Neural cell (in vitro differentiated cells): ENCODE measurements around the gene EFS. TPM values are rescaled to one million over a fixed set of nuclear protein-coding genes. Genes with fewer than 3 reads are reported as not detected.
"Not testable (repeated sequence)": the region's sequence is repeated elsewhere in the genome, so short reads cannot be mapped to it uniquely, and the experiment has no call there.

Source experiments
- H2AFZ ChIP-seq: fragments of 200-600, 300-800 bp; sonication (generic), shearing (Covaris generic); 2 replicates; pipeline ENCODE4 v1.6.0; 2014; ENCODE audit warnings: low read depth, mild to moderate bottlenecking, antibody characterized with exemption, low read length, moderate library complexity
- H3F3A ChIP-seq: fragments of 200-600 bp; shearing (Covaris generic); 2 replicates; pipeline ENCODE4 v1.6.1; 2016; ENCODE audit warnings: mild to moderate bottlenecking, moderate library complexity, mixed read lengths, antibody characterized with exemption, low read length; ENCODE audit not compliant: insufficient read depth, poor library complexity, severe bottlenecking
- H3K27ac ChIP-seq: fragments of 200-600, 300-800 bp; sonication (generic), shearing (Covaris generic); 2 replicates; pipeline ENCODE4 v1.5.1; 2014; ENCODE audit warnings: mild to moderate bottlenecking, low read length, moderate library complexity
- H3K27me3 ChIP-seq: fragments of 300-800, 200-600 bp; sonication (generic), shearing (Covaris generic); 2 replicates; pipeline ENCODE4 v1.6.0; 2014; ENCODE audit warnings: mild to moderate bottlenecking, low read depth, low read length, moderate library complexity; ENCODE audit not compliant: insufficient read depth
- H3K36me3 ChIP-seq: fragments of 300-800, 200-600 bp; sonication (generic), shearing (Covaris generic); 2 replicates; pipeline ENCODE4 v1.5.1; 2014; ENCODE audit warnings: mild to moderate bottlenecking, antibody characterized with exemption, low read length, moderate library complexity; ENCODE audit not compliant: insufficient read depth
- H3K4me2 ChIP-seq: fragments of 300-800, 200-600 bp; sonication (generic), shearing (Covaris generic); 2 replicates; pipeline ENCODE4 v1.6.0; 2014; ENCODE audit warnings: mild to moderate bottlenecking, low read length
- H3K4me3 ChIP-seq: fragments of 300-800, 200-600 bp; sonication (generic), shearing (Covaris generic); 2 replicates; pipeline ENCODE4 v1.5.1; 2014; ENCODE audit warnings: mild to moderate bottlenecking, low read length, moderate library complexity
- H3K79me2 ChIP-seq: fragments of 200-600 bp; shearing (Covaris generic); replicated peaks from 2 replicates; pipeline ENCODE4 v1.6.0; 2014; ENCODE audit warnings: mild to moderate bottlenecking, low read length, moderate library complexity; ENCODE audit not compliant: insufficient read depth
- H3K9ac ChIP-seq: fragments of 300-800, 200-600 bp; sonication (generic), shearing (Covaris generic); 2 replicates; pipeline ENCODE4 v1.6.1; 2016; ENCODE audit warnings: mild to moderate bottlenecking, low read length, mixed read lengths
- H3K9me2 ChIP-seq: fragments of 200-600 bp; shearing (Covaris generic); 2 replicates; pipeline ENCODE4 v1.6.1; 2016; ENCODE audit warnings: mild to moderate bottlenecking, low read length, mixed read lengths; ENCODE audit not compliant: insufficient read depth
- H3K9me3 ChIP-seq: fragments of 200-600, 300-800 bp; sonication (generic), shearing (Covaris generic); 2 replicates; pipeline ENCODE4 v1.6.1; 2016; ENCODE audit warnings: mild to moderate bottlenecking, mixed run types, low read length, moderate library complexity, mixed read lengths
- H4K20me1 ChIP-seq: fragments of 200-600 bp; shearing (Covaris generic); 2 replicates; pipeline ENCODE4 v1.6.1; 2016; ENCODE audit warnings: mild to moderate bottlenecking, mixed run types; ENCODE audit not compliant: insufficient read depth
- CTCF ChIP-seq: fragments of 450-650 bp; IDR thresholded peaks from 2 replicates; pipeline ENCODE4 v1.5.1; 2014; ENCODE audit warnings: antibody characterized with exemption, mild to moderate bottlenecking, moderate library complexity; ENCODE audit not compliant: poor library complexity, severe bottlenecking
- EP300 ChIP-seq: fragments of 450-650 bp; conservative IDR thresholded peaks from 2 replicates; pipeline ENCODE4 v1.6.1; 2014; ENCODE audit warnings: antibody characterized with exemption, mild to moderate bottlenecking, moderate library complexity; ENCODE audit not compliant: poor library complexity, severe bottlenecking
- EZH2 ChIP-seq: fragments of 200-600, 300-800 bp; shearing (Covaris generic), sonication (generic); IDR thresholded peaks from 2 replicates; pipeline ENCODE4 v1.6.1; 2014; ENCODE audit warnings: antibody characterized with exemption, low read length, borderline replicate concordance, mild to moderate bottlenecking; ENCODE audit not compliant: insufficient read depth, poor library complexity, severe bottlenecking
- MXI1 ChIP-seq: fragments of 450-650 bp; conservative IDR thresholded peaks from 2 replicates; pipeline ENCODE4 v1.6.1; 2014; ENCODE audit warnings: antibody characterized with exemption, mild to moderate bottlenecking; ENCODE audit not compliant: poor library complexity, severe bottlenecking
- POLR2AphosphoS5 ChIP-seq: IDR thresholded peaks from 2 replicates; pipeline ENCODE4 v1.6.1; 2012
- RAD21 ChIP-seq: fragments of 450-650 bp; conservative IDR thresholded peaks from 2 replicates; pipeline ENCODE4 v1.6.1; 2014; ENCODE audit warnings: antibody characterized with exemption, mild to moderate bottlenecking, moderate library complexity
- REST ChIP-seq: IDR thresholded peaks from 2 replicates; pipeline ENCODE4 v1.6.1; 2012; ENCODE audit warnings: borderline replicate concordance
- SMC3 ChIP-seq: fragments of 450-650 bp; conservative IDR thresholded peaks from 2 replicates; pipeline ENCODE4 v1.6.1; 2014; ENCODE audit warnings: antibody characterized with exemption, mild to moderate bottlenecking, moderate library complexity; ENCODE audit not compliant: poor library complexity
- TAF1 ChIP-seq: IDR thresholded peaks from 2 replicates; pipeline ENCODE4 v1.6.1; 2012; ENCODE audit warnings: low read depth
- polyA plus RNA-seq: library from polyadenylated mRNA; depleted of rRNA; stranded (reverse); fragments of >200 nt; gene quantifications from 2 replicates; pipeline ENCODE4 v1.2.3, GENCODE V29; 2014

EFS gene
- polyA plus RNA-seq, 1 donor from 2014 or later: 0.48 TPM

DNA sequence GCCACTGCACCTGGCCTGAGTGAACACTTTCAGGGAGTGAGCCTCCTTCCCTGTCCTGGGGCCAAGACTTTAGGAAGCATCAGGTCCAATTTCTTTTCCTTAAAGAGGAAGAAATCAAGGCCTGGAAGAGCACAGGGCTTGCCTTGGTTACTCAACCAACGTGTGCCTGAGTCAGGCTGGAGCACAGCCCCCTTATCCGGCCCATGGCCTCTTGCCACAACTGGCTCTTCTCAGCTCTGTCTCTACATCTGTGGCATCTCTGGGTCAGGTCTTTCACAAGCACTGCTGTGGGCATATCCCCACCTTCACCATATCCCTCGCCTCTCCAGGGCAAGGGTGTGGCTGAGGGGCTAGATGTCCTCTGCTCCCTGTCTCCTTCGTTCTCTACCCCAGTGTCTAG lies 36.3 kb upstream of the EFS start:
- H3F3A ChIP-seq: no peaks in the 10 kb centered on the region
- no peaks in the 10 kb centered on the region for H3K9me2 ChIP-seq
- H3K27ac ChIP-seq: no peak overlapping the region
- H3K4me3 ChIP-seq: no peak overlapping the region
- H4K20me1 ChIP-seq: no peaks in the 10 kb centered on the region
- no peak overlapping the region for H3K9ac ChIP-seq
- no peaks in the 10 kb centered on the region for H3K79me2 ChIP-seq
- no peaks in the 10 kb centered on the region for H3K27me3 ChIP-seq
- no peaks in the 10 kb centered on the region for H3K36me3 ChIP-seq
- H3K9me3 ChIP-seq: no peaks in the 10 kb centered on the region
- TF ChIP-seq POLR2AphosphoS5 (no peak), MXI1 (no peak), SMC3 (no peak), RAD21 (no peak), EP300 (no peak), TAF1 (no peak), CTCF (no peak), EZH2 (no peak), REST (no peak)
- no peak overlapping the region for H3K4me2 ChIP-seq
- no peak overlapping the region for H2AFZ ChIP-seq

DNA sequence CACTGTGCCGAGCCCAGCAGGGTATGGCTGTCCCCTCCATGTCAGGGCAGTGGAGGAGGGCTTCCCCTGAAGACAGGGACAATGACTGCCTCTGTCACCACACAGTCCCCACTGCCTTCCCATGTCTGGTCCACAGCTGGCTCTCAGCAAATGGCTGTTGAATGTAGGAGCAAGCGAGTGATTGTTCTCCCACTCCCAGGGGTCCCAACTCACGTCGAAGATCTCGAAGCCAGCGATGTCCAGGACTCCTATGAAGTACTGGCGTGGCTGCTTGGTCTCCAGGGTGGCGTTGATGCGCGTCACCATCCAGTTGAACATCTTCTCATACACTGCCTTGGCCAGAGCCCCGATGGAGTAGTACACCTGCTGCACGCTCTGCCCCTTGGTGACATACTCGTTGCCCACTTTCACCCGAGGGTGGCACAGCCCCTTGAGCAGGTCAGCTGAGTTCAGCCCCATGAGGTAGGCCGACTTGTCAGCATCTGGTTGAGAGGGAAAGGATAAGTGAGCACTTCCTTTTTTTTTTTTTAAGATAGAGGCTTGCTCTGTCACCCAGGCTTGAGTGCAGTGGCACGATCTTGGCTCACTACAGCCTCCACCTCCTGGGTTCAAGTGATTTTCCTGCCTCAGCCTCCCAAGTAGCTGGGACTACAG lies 35.7 kb upstream of the EFS start:
- H3K79me2 ChIP-seq, H3K9me2 ChIP-seq, H3K4me3 ChIP-seq, H3F3A ChIP-seq, H4K20me1 ChIP-seq, H2AFZ ChIP-seq, H3K27ac ChIP-seq, H3K4me2 ChIP-seq, H3K36me3 ChIP-seq, H3K9ac ChIP-seq, H3K27me3 ChIP-seq, H3K9me3 ChIP-seq: not testable (repeated sequence)

- H3K79me2 ChIP-seq: no peaks in the 10 kb centered on the region
- H3K4me3 ChIP-seq: no peak overlapping the region
- no peaks in the 10 kb centered on the region for H3K36me3 ChIP-seq
- H4K20me1 ChIP-seq: no peaks in the 10 kb centered on the region
- no peak overlapping the region for H2AFZ ChIP-seq
- H3K4me2 ChIP-seq: no peak overlapping the region
- TF ChIP-seq TAF1 (no peak), EZH2 (no peak), REST (no peak), MXI1 (no peak), RAD21 (no peak), CTCF (no peak), POLR2AphosphoS5 (no peak), SMC3 (no peak), EP300 (no peak)
- H3K27ac ChIP-seq: no peak overlapping the region
- H3K9ac ChIP-seq: no peak overlapping the region
- H3K27me3 ChIP-seq: no peaks in the 10 kb centered on the region
- H3F3A ChIP-seq: no peaks in the 10 kb centered on the region
- no peaks in the 10 kb centered on the region for H3K9me2 ChIP-seq
- no peaks in the 10 kb centered on the region for H3K9me3 ChIP-seq
These were observed 34.6 kb upstream of the EFS start for GRCh38 chr14:23399591-23399990.
